Left colon (tissue), 2 donors: Measurements from ENCODE around the gene TMEM238. TPM values are rescaled to one million over a fixed set of nuclear protein-coding genes. Genes with fewer than 3 reads are reported as not detected.
"Not testable (repeated sequence)": the region's sequence is repeated elsewhere in the genome, so short reads cannot be mapped to it uniquely, and the experiment has no call there.

Experiments used
- ATAC-seq: fragments of 200-7000 bp; cut with Tn5 transposase; one replicate; pipeline ENCODE4 v1.9.1; 2020; ENCODE audit warnings: mild to moderate bottlenecking, moderate library complexity
- DNase-seq, 2 donors: peaks; one replicate each; pipeline ENCODE4 v3.0.0-alpha.2; 2020
- intact Hi-C, 2 donors: fragments of 100-400 bp; cut with DNase I in 1 of 2; cut with micrococcal nuclease in 1 of 2; formaldehyde crosslinking; loops; one replicate each; pipeline versions ENCODE4 v1.11.2 to v1.14.0; 2022; cut with DNase I, micrococcal nuclease
- long read RNA-seq: library from polyadenylated mRNA; unstranded; transcript quantifications from one replicate; pipeline ENCODE4 v2.0.0, GENCODE V29; 2021
- total RNA-seq, 2 donors: library from RNA; stranded (reverse); fragmentation: NEBNext Ultra II Directional; extraction: Animal tissue kit (Norgen Biotek cat#: 25700); gene quantifications; one replicate each; pipeline ENCODE4 v1.2.1, GENCODE V29; 2021
- donor health status: DM: no; HTN: no; CAD: no.
- donor health status: DM: yes; HTN: yes; CAD: no.

TMEM238 gene
- total RNA-seq: 10 to 100 TPM; 83.4 to 89.4 TPM
- long read RNA-seq, transcript TMEM238-201 (2 exons, 1,000 nt): major isoform, 188 of 188 reads
- long read RNA-seq, partial matches to known transcripts: 0 of 188 reads
- long read RNA-seq, other reads (novel, unspliced or antisense): 0 of 188 reads

GRCh38 chr19:55384131-55384919 lies at the start of gene TMEM238:
TSS of gene TMEM238 (minus strand) at chr19:55384292. CDS start at chr19:55384259, 33 bp downstream.
- intact Hi-C loops: no loop called here
- peak; percentile 78 to 83 for DNase-seq
- peak; percentile 63 for ATAC-seq

- intact Hi-C loops: no loop called here
These were observed 49.2 kb upstream of the TMEM238 start for GRCh38 chr19:55433292-55433691.

GRCh38 chr19:55432241-55432959 lies 48.3 kb upstream of the TMEM238 start:
- ATAC-seq (no peak), DNase-seq (no peak)
- intact Hi-C loops: no loop called here

More at GRCh38 chr19:55433292-55433691, 49.2 kb upstream of the TMEM238 start:
- DNase-seq (no peak), ATAC-seq (no peak)

- DNase-seq (no peak), ATAC-seq (no peak)
- intact Hi-C loops: no loop called here
These were observed 47.1 kb upstream of the TMEM238 start for GRCh38 chr19:55431183-55431582.

GRCh38 chr19:55426042-55426441 lies 42.0 kb upstream of the TMEM238 start:
- intact Hi-C loops: no loop called here
- ATAC-seq (no peak), DNase-seq (no peak)

- intact Hi-C loops: no loop called here
- ATAC-seq (no peak), DNase-seq (no peak)
These were observed 40.4 kb upstream of the TMEM238 start for GRCh38 chr19:55424518-55424917.

GRCh38 chr19:55423225-55424005 lies 39.3 kb upstream of the TMEM238 start:
- no peak for ATAC-seq
- intact Hi-C loops: no loop called here

GRCh38 chr19:55421281-55421680 lies 37.2 kb upstream of the TMEM238 start:
- ATAC-seq, DNase-seq, intact Hi-C loops: not testable (repeated sequence)

More at GRCh38 chr19:55423225-55424005, 39.3 kb upstream of the TMEM238 start:
- no peak for DNase-seq

GRCh38 chr19:55419624-55420236 lies 35.6 kb upstream of the TMEM238 start:
- DNase-seq: no peak
- intact Hi-C loops: loop anchor here in 1 of 2 donors (5.0 kb wide), 1 partner anchor 277 kb away; no protein-coding TSS in a partner anchor
- no peak for ATAC-seq

- ATAC-seq (no peak), DNase-seq (no peak)
- intact Hi-C loops: loop anchor here in 1 of 2 donors (5.0 kb wide), 1 partner anchor 277 kb away; no protein-coding TSS in a partner anchor
These were observed 35.0 kb upstream of the TMEM238 start for GRCh38 chr19:55419103-55419502.

- ATAC-seq (peak; percentile 95), DNase-seq (peak in 1 of 2 donors; percentile 62)
- intact Hi-C loops: loop anchor here in 1 of 2 donors (5.0 kb wide), 1 partner anchor 276 kb away; no protein-coding TSS in a partner anchor
These were observed 34.1 kb upstream of the TMEM238 start for GRCh38 chr19:55418185-55418584.

- DNase-seq (no peak), ATAC-seq (no peak)
- intact Hi-C loops: no loop called here
These were observed 26.1 kb upstream of the TMEM238 start for GRCh38 chr19:55410168-55410567.

- ATAC-seq, intact Hi-C loops, DNase-seq: not testable (repeated sequence)
These were observed 25.1 kb upstream of the TMEM238 start for GRCh38 chr19:55409179-55409578.

- ATAC-seq (no peak), DNase-seq (no peak)
- intact Hi-C loops: no loop called here
These were observed 24.4 kb upstream of the TMEM238 start for GRCh38 chr19:55408533-55408872.

- peak; percentile 96 for ATAC-seq
- peak; percentile 98 to 99 for DNase-seq
- intact Hi-C loops: no loop called here
These were observed 23.9 kb upstream of the TMEM238 start for GRCh38 chr19:55407800-55408532.

- DNase-seq, intact Hi-C loops, ATAC-seq: not testable (repeated sequence)
These were observed 23.4 kb upstream of the TMEM238 start, which contains the start of gene UBE2S for GRCh38 chr19:55407550-55407799. TSS of gene UBE2S (minus strand) at chr19:55407788. CDS start at chr19:55407589, 199 bp downstream.

- intact Hi-C loops: no loop called here
- peak; percentile 38 for ATAC-seq
- DNase-seq: peak; percentile 38 to 56
These were observed 22.9 kb upstream of the TMEM238 start for GRCh38 chr19:55406826-55407549.
